A549 treated with AZD9567 at 1 μM for 4 hours (cell line): Measurements from ENCODE around the gene CT45A3. TPM values are rescaled to one million over a fixed set of nuclear protein-coding genes. Genes with fewer than 3 reads are reported as not detected.

Experiments
- total RNA-seq: library from RNA; stranded (reverse); fragments of 200-300 nt; extraction: Qiagen RNA extraction; gene quantifications from 5 replicates; pipeline ENCODE4 v1.2.3, GENCODE V29; 2022; ENCODE audit not compliant: insufficient read depth

Gene CT45A3, protein sequence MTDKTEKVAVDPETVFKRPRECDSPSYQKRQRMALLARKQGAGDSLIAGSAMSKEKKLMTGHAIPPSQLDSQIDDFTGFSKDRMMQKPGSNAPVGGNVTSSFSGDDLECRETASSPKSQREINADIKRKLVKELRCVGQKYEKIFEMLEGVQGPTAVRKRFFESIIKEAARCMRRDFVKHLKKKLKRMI
- 0.15 to 0.29 TPM (median 0.18 TPM) in 4 of 5 replicates, not detected in the other for total RNA-seq

DNA sequence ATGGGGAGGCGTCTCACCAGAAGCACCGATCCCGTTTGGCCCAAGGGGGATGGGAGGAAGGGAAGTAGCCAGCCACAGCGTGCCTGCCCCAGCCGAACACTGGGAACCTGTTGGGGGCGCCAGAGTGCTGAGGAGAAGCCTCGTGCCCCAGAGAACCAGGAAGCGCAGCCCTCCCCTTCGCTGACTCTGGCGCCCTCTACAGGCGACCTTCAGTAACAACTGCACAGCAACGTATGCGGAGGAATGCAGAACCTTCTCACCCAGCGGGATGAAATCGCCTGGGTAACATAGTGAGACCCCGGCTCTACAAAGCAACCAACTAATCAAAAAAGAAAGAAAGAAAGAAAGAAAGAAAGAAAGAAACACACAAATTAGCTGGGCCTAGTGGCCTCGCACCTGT, at the start of gene CT45A3:
CT45A3 (minus strand) TSS at position 101 of the 400 bp plus-strand sequence. CDS start 3,747 bp downstream, outside the sequence.

DNA sequence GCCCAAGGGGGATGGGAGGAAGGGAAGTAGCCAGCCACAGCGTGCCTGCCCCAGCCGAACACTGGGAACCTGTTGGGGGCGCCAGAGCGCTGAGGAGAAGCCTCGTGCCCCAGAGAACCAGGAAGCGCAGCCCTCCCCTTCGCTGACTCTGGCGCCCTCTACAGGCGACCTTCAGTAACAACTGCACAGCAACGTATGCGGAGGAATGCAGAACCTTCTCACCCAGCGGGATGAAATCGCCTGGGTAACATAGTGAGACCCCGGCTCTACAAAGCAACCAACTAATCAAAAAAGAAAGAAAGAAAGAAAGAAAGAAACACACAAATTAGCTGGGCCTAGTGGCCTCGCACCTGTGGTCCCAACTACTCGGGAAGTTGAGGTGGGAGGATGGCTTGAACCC, 34.7 kb upstream of the CT45A3 start, which contains the start of gene CT45A6:
CT45A6 (minus strand) TSS at position 101 of the 400 bp plus-strand sequence. CDS start 3,794 bp downstream, outside the sequence.

DNA sequence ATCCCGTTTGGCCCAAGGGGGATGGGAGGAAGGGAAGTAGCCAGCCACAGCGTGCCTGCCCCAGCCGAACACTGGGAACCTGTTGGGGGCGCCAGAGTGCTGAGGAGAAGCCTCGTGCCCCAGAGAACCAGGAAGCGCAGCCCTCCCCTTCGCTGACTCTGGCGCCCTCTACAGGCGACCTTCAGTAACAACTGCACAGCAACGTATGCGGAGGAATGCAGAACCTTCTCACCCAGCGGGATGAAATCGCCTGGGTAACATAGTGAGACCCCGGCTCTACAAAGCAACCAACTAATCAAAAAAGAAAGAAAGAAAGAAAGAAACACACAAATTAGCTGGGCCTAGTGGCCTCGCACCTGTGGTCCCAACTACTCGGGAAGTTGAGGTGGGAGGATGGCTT, 17.4 kb upstream of the CT45A3 start, which contains the start of gene CT45A5:
CT45A5 (minus strand) TSS at position 101 of the 400 bp plus-strand sequence. CDS start 3,774 bp downstream, outside the sequence.

DNA sequence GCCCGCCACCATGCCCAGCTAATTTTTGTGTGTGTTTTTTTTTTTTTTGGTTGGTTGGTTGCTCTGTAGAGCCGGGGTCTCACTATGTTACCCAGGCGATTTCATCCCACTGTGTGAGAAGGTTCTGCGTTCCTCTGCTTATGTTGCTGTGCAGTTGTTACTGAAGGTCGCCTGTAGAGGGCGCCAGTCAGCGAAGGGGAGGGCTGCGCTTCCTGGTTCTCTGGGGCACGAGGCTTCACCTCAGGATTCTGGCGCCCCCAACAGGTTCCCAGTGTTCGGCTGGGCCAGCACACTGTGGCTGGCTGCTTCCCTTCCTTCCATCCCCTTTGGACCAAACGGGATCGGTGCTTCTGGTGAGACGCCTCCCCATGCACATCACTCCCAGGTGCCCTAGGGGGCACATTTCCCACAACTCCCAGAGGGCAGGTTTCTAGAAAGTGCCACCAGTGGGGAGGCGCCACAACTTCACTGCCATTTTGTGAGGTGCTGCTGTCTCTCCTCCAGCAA, 54.8 kb downstream of the CT45A3 start, which contains the start of gene CT45A1:
CT45A1 (plus strand) TSS at position 457 of the 507 bp plus-strand sequence. CDS start 5,302 bp downstream, outside the sequence.

Other genes starting within 250 kb of the CT45A3 start
- 0.10 to 0.24 TPM (median 0.14 TPM) in 4 of 5 replicates, not detected in the other for gene INTS6L, start 247.5 kb downstream of the CT45A3 start, total RNA-seq
- gene CT45A1, start 54.6 kb downstream of the CT45A3 start, total RNA-seq = not detected in 5 replicates
- gene CT45A5, start 17.3 kb upstream of the CT45A3 start, total RNA-seq = 0.11 to 0.14 TPM (median 0.14 TPM) in 3 of 5 replicates, not detected in the others
- gene CT45A6, start 34.6 kb upstream of the CT45A3 start, total RNA-seq = not detected in 5 replicates
- gene CT45A2, start 51.8 kb upstream of the CT45A3 start, total RNA-seq = not detected in 5 replicates
- gene CT45A7, start 69.1 kb upstream of the CT45A3 start, total RNA-seq = not detected in 5 replicates
- gene CT45A8, start 86.3 kb upstream of the CT45A3 start, total RNA-seq = not detected in 5 replicates
- gene CT45A9, start 103.6 kb upstream of the CT45A3 start, total RNA-seq = not detected in 5 replicates
- 0.19 to 0.51 TPM (median 0.26 TPM) in 3 of 5 replicates, not detected in the others for gene CT45A10, start 125.3 kb upstream of the CT45A3 start, total RNA-seq
- 0.03 TPM in 1 of 5 replicates, not detected in the others for gene SAGE1, start 125.5 kb upstream of the CT45A3 start, total RNA-seq
- gene MMGT1, start 205.8 kb upstream of the CT45A3 start, total RNA-seq = 16.0 to 21.7 TPM (median 19.2 TPM) in 5 replicates
- gene SLC9A6, start 217.2 kb upstream of the CT45A3 start, total RNA-seq = 7.3 to 9.3 TPM (median 8.9 TPM) in 5 replicates